Measurements from ENCODE around the gene C1orf56.
A peak's percentile ranks its signal among the peaks of the same experiment; 100 is the strongest.

The C1orf56 gene

GRCh38 chr1:151024540-151025146 is 22.9 kb upstream of the C1orf56 start:
- peak; percentile 56 to 72 for DNase-seq (ENCODE audit: low read depth in 1 of 2, low spot score in 1 of 2)

GRCh38 chr1:151026460-151026859 is 21.1 kb upstream of the C1orf56 start:
- no peak for DNase-seq (ENCODE audit: low read depth in 1 of 2, low spot score in 1 of 2)

- DNase-seq (ENCODE audit: low read depth in 1 of 2, low spot score in 1 of 2) = no peak
Observed at GRCh38 chr1:151032164-151032563, 15.4 kb upstream of the C1orf56 start.

- DNase-seq (ENCODE audit: low read depth in 1 of 2, low spot score in 1 of 2) = no peak
Observed at GRCh38 chr1:151035167-151035566, 12.4 kb upstream of the C1orf56 start.

GRCh38 chr1:151036356-151036755 is 11.2 kb upstream of the C1orf56 start, which contains the start of gene BNIPL:
BNIPL (plus strand) TSS chr1:151036586; CDS start chr1:151036726, 140 bp downstream.
- no peak for DNase-seq (ENCODE audit: low read depth in 1 of 2, low spot score in 1 of 2)

GRCh38 chr1:151037032-151037431 is 10.5 kb upstream of the C1orf56 start:
- DNase-seq (ENCODE audit: low read depth in 1 of 2, low spot score in 1 of 2) = no peak

GRCh38 chr1:151039521-151039920 is 8.0 kb upstream of the C1orf56 start:
- DNase-seq (ENCODE audit: low read depth in 1 of 2, low spot score in 1 of 2) = no peak

- no peak for DNase-seq (ENCODE audit: low read depth in 1 of 2, low spot score in 1 of 2)
Observed at GRCh38 chr1:151043163-151043562, 4.4 kb upstream of the C1orf56 start.

GRCh38 chr1:151047925-151048644 is 534 bp downstream of the C1orf56 start:
- DNase-seq (ENCODE audit: low read depth in 1 of 2, low spot score in 1 of 2) = no peak

GRCh38 chr1:151048645-151049032 is 1.1 kb downstream of the C1orf56 start:
- no peak for DNase-seq (ENCODE audit: low read depth in 1 of 2, low spot score in 1 of 2)

- DNase-seq (ENCODE audit: low read depth in 1 of 2, low spot score in 1 of 2) = no peak
Observed at GRCh38 chr1:151049458-151049857, 1.9 kb downstream of the C1orf56 start.

GRCh38 chr1:151050051-151050688 is 2.6 kb downstream of the C1orf56 start:
- no peak for DNase-seq (ENCODE audit: low read depth in 1 of 2, low spot score in 1 of 2)

GRCh38 chr1:151051356-151052009 is 3.9 kb downstream of the C1orf56 start:
- DNase-seq (ENCODE audit: low read depth in 1 of 2, low spot score in 1 of 2) = no peak

GRCh38 chr1:151054971-151055547 is 7.5 kb downstream of the C1orf56 start:
- no peak for DNase-seq (ENCODE audit: low read depth in 1 of 2, low spot score in 1 of 2)

GRCh38 chr1:151055581-151055980 is 8.0 kb downstream of the C1orf56 start:
- DNase-seq (ENCODE audit: low read depth in 1 of 2, low spot score in 1 of 2) = no peak

GRCh38 chr1:151056149-151056548 is 8.6 kb downstream of the C1orf56 start:
- no peak for DNase-seq (ENCODE audit: low read depth in 1 of 2, low spot score in 1 of 2)

- DNase-seq (ENCODE audit: low read depth in 1 of 2, low spot score in 1 of 2) = no peak
Observed at GRCh38 chr1:151058692-151059091, 11.1 kb downstream of the C1orf56 start.

- DNase-seq (ENCODE audit: low read depth in 1 of 2, low spot score in 1 of 2) = peak; percentile 67
Observed at GRCh38 chr1:151059109-151060006, 11.8 kb downstream of the C1orf56 start, which contains the start of gene CDC42SE1. CDC42SE1 (minus strand) TSS chr1:151059622; CDS start chr1:151055730, 3,892 bp downstream.

GRCh38 chr1:151060007-151060656 is 12.6 kb downstream of the C1orf56 start, which contains the start of gene MLLT11:
MLLT11 (plus strand) TSS chr1:151060397; CDS start chr1:151067225, 6,828 bp downstream.
- DNase-seq (ENCODE audit: low read depth in 1 of 2, low spot score in 1 of 2) = no peak
